ENCODE measurements around the gene DDX6.
A peak's percentile ranks its signal among the peaks of the same experiment; 100 is the strongest.
"Not testable (repeated sequence)": the region's sequence is repeated elsewhere in the genome, so short reads cannot be mapped to it uniquely, and the experiment has no call there.

DDX6 gene

GRCh38 chr11:118740892-118741291 lies 50.1 kb downstream of the DDX6 start:
- no peak for DNase-seq

GRCh38 chr11:118735203-118735602 lies 55.8 kb downstream of the DDX6 start:
- DNase-seq, result no peak

- DNase-seq, result no peak
Observed at GRCh38 chr11:118734031-118734430, 56.9 kb downstream of the DDX6 start.

- not testable (repeated sequence) for DNase-seq
Observed at GRCh38 chr11:118729753-118730152, 61.2 kb downstream of the DDX6 start.

GRCh38 chr11:118728112-118728511 lies 62.9 kb downstream of the DDX6 start:
- DNase-seq, result not testable (repeated sequence)

- not testable (repeated sequence) for DNase-seq
Observed at GRCh38 chr11:118727721-118728066, 63.3 kb downstream of the DDX6 start.

GRCh38 chr11:118727001-118727720 lies 63.8 kb downstream of the DDX6 start:
- DNase-seq, result not testable (repeated sequence)

- not testable (repeated sequence) for DNase-seq
Observed at GRCh38 chr11:118721478-118722015, 69.4 kb downstream of the DDX6 start.

GRCh38 chr11:118720740-118721139 lies 70.2 kb downstream of the DDX6 start:
- not testable (repeated sequence) for DNase-seq

GRCh38 chr11:118720078-118720477 lies 70.9 kb downstream of the DDX6 start:
- DNase-seq, result not testable (repeated sequence)

GRCh38 chr11:118718562-118718961 lies 72.4 kb downstream of the DDX6 start:
- DNase-seq, result not testable (repeated sequence)

GRCh38 chr11:118717733-118718132 lies 73.2 kb downstream of the DDX6 start:
- DNase-seq, result not testable (repeated sequence)

- DNase-seq, result not testable (repeated sequence)
Observed at GRCh38 chr11:118717221-118717620, 73.7 kb downstream of the DDX6 start.

GRCh38 chr11:118715837-118716260 lies 75.1 kb downstream of the DDX6 start:
- no peak for DNase-seq

- no peak for DNase-seq
Observed at GRCh38 chr11:118715245-118715831, 75.6 kb downstream of the DDX6 start.

- DNase-seq, result no peak
Observed at GRCh38 chr11:118714816-118715215, 76.1 kb downstream of the DDX6 start.

- not testable (repeated sequence) for DNase-seq
Observed at GRCh38 chr11:118714416-118714815, 76.5 kb downstream of the DDX6 start.

GRCh38 chr11:118708296-118708695 lies 82.7 kb downstream of the DDX6 start:
- DNase-seq, result no peak

- no peak for DNase-seq
Observed at GRCh38 chr11:118706546-118706825, 84.5 kb downstream of the DDX6 start.

GRCh38 chr11:118705791-118706545 lies 85.0 kb downstream of the DDX6 start:
- no peak for DNase-seq

- peak; percentile 33 for DNase-seq
Observed at GRCh38 chr11:118705111-118705741, 85.7 kb downstream of the DDX6 start.

GRCh38 chr11:118703563-118704106 lies 87.3 kb downstream of the DDX6 start:
- no peak for DNase-seq

Data from T-helper 9 cell (primary cell).